ENCODE measurements around the gene COL4A1.

The COL4A1 gene

DNA sequence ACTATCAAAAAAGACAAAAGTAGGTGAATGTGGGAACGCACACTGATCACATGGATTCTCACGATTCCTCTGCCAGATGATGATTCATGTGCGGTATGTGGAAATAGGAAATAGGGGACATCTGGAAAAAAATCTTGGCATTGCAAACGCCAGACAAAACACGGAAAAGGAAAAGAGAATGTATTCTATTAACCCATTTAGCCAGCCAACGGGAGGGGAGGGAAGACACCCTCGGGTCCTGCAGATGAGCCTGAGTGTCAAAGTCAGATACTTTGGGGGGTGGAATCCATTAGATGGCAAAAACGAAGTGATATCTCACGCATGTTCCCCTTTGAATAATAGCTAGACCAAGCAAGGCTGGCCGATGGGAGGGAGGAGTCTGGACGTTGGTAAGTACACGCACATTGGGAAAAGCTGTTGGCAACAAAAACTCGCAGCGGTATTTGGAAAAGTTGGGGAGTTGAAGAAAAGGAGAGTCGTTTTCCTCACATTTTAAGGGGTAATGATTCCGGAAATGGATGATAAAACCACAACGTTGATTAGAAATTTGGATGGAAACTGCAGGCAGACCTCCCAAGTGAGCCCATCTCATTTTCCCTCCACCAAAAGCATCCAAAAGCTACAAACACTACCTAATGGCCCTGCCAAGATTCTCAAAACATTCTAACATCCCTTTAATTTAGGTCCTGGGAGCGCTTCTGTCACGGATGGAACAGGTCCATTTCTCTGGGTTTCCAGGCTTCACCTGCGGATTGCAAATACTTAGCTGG is 73.6 kb downstream of the COL4A1 start:
- no peak for DNase-seq

DNA sequence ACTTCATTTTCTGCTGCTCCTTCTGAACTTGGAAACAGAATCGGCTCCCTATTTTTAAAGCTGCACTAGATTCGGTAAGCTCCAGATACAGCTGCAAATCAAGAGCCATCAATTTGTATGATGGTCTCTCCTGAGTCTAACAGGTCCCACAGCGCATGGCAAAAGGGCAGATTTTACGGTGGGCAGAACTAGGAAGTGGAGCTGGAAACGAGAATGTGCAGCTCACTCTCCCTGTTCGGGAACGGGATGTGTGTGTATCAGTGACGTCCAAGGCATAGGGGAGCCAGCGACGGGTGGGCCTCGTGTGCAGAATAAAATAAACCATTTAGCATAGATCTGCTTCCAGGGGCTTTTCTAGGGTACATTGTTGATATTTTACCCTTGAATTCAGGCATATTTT is 74.2 kb downstream of the COL4A1 start:
- DNase-seq: no peak

DNA sequence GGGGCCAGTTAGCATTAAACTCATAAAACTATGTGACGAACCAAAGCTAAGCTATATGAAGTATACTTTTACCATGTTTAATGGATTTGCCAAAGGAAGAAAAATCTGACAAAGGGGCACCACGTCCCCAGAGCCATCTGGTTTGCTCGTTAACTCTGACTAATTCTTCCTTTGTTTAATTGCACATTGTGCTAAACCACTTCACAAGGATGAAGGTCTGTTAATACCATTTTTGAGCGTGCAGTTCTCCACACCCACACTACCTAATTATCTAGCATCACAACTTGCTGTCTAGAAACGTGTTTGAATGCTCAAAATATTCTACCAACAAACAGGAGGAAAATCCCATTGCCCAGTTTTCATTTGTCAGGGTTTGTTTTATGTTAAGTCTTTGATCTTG is 74.8 kb downstream of the COL4A1 start:
- no peak for DNase-seq

DNA sequence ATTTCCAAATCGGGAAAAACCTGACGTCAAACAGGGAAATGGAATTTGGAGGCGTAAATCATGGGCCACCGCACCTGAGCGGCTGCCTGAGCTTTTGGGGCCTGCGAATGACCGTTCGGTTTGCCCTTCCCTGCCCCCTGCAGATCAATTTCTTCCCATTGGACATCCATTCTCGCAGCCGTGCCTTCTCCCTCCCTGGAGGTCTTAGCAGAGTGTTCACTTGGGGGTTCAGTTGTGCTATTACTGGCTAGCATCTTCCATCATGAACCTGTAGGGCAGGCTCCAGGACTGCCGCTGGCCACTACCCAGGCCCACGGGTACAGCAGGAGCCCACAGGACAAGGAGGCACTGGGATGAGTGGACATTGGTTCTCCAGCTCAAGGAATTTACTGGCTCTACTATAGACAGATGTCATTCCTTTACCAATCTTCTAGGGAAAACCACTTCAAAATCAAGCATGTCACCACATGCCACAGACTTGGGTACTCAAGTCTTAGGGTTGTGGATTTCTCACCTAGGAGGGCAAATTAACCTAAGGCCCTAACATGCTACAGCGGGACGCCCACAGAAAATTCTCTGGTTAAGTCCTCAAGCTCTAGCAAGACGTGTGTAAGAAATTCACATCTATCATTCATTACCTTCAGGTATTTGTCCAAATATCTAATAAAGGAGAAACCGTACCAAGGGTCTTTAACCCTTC is 75.5 kb downstream of the COL4A1 start:
- DNase-seq: no peak

DNA sequence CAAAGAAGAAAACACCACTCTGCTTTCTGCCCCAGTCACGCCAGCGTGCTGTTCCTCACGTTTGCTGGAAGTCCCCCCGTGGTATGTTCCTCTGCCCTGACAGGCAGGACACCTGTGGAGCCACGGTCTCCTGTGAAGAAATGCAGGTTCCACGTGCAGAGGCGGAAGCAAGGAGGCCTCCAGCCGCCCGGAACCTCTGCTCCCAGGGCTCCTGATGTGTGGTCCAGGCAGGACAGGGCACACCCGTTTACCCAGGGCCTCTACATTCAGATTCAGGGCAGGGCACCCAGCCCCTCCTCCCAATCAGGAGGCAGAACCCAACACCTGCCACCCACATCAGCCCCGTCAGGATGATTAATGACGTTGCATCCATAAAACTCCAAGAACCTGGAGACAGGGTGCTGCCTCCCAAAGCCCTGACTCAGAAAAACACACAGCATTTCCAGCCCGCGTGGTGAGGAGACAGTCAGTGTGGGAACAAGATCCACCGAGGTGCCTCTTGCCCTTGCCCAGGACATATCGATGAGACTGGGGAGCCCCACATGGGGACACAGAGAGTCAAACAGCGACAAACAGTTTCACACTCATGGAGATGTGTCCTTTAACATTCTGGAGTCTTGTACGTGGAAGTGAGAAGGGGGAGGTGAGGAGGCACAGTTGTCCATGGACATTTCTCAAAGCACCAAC is 76.2 kb downstream of the COL4A1 start:
- DNase-seq: no peak

- no peak for DNase-seq
Observed at GRCh38 chr13:110229905-110230563, 76.9 kb downstream of the COL4A1 start.

DNA sequence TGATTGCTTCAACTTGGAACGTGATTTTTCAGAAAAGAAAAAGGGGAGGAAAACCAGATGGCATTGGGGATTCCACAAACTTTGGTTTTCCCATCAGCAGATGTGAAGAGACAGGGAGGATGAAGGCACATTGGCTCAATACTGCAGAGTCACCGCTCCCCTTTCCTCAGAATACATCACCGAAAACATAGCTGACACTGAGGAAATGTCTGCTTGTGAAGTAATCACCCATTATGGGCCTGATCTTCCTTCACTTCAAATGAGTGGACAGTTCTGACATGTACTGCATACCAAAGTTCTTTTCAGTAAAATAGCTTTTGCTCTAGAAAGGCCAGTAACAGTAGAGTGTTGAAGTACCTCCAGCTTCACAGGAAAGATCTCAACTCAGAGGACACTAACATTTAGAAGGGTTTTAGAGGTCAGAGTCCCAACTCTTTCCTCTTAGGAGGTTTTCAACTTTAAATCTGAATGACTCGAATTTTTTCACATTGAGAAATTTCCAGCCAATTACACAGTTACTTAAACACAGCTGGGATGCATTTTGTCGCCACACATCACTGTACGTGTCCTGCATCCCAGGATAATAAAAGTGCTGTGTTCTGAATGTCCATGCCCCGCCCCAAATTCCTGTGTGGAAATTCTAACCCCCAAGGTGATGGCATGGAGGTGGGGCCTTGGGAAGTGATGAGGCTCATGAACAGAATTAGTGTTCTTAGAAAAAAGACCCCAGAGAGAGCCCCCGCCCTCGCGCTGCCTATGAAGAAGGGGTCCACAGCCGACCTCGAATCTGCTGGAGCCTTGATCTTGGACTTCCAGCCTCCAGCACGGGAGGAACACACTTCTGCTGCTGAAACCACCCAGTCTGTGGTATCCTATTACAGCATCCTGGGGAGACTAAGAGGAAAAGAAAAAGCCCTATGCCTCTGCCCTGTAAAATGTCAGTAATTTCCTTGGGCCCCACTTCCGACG is 77.7 kb downstream of the COL4A1 start:
- no peak for DNase-seq

DNA sequence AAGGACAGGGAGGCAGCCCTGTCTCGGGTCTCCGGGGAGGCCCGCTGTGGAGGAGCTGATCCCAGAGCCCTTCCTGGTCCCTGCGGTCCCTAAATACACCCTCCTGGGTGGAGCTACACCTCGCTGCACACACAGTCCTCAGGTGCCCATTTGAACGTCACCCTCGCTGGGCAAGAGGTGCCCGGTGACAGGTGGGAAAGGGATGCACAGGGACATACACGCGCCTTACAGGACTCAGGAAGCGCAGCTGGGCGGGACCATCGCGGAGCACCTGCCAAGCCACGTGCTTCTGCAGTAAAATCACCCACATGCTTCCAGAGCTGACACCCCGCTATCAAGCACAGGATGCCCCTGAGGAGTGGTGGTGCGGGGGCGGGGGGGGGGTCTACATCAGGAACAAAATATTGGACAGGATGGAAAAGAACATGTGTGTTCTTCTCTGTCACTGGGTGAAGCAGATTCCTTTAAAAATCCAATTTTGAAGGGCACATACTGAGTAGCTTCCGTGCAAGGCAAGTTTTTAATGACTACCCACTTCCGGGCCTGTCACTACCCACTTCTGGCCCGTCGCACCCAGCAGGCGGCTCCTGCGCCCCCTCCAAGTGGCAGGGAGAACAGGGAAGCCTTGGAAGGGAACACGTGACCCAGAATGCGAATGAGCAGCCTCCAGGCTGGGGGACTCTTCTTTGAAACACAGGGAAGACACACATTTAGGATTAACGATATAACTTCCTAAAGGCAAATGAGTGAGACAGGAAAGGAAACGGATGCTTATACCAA is 78.9 kb downstream of the COL4A1 start:
- no peak for DNase-seq

- no peak for DNase-seq
Observed at GRCh38 chr13:110227416-110227815, 79.5 kb downstream of the COL4A1 start.

- no peak for DNase-seq
Observed at GRCh38 chr13:110225609-110226574, 81.1 kb downstream of the COL4A1 start.

DNA sequence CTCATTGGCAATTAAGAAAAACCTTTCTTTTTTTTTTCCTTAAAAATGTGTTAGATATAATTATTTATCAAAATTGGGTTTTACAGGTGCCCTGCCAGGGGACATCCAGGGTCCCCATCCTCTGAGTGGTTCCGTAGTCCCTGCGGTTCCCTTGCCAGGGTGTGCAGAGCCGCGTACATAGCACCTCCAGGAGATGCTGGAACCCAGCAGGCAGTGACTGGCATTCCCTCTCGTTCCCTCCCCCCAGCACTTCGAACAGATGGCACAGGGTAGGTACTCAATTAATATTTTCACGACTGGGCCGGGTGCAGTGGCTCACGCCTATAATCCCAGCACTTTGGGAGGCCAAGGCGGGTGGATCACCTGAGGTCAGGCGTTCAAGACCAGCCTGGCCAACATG is 82.0 kb downstream of the COL4A1 start:
- DNase-seq: no peak

DNA sequence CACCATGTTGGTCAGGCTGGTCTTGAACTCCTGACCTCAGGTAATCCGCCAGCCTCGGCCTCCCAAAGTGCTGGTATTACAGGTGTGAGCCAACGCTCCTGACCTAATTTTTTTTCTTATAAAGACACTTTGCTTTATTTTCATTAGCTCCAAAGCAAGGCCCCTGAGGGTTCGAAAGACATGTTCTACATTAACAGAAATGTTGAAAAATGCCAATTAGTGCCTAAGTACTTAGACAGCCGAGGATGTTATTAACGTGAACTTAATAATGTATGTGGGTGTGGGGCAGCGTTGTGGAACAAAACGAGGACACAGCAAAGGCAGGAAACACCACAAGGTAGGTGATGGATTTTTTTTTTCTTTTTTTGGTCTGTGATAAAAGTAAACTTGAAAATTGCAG is 82.4 kb downstream of the COL4A1 start:
- DNase-seq: no peak

DNA sequence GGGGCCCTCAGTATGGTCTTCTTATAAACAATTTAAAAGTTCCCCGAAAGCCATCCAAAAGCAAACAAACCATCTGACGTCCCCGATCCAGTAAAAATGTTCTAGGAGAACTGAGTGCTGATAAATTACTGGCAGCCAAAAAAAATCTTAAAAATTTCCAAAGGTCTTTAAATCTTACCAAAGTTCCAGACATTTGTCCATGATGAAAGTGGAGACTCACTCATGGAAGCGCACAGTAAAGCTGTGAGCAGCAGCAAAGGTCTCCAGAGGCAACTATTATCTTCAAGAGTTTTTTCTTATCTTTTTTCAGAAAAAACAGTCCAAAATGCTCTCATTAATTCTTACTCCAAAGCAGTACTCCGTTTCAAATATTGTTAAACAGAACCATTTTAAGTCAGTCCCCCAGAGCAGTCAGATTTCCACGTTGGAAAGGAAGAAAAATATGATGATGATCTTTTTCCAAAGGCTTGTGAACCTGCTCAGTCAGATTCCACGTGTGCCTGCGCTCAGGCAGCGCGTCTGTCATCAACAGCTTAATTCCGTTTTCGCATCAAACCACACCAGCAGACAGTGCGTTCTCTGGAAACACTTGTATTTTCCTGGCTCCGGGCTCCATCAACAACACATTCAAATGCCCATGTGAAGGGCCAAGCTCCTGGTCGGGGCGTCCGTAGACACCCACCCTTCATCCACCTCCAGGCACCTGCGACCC is 85.4 kb downstream of the COL4A1 start:
- DNase-seq: no peak

DNA sequence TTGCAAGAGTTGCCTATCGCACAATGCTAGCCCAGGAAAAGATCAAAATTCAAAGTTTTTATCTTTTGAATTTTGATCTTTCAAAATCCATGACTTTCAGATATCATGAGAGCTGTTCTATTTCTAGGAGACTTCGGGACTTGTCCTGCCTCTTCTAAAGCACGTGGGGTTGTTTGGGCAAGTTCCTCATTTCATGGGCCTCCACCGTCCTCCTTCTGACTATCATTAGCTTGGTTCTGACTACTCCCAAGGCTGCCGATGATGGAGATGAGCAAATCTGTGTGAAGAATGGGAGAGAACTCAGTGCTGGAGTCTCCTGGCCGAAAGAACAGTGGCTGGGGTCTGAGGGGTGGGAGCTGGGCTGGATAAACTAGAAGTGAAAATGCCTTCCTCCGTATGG is 86.5 kb downstream of the COL4A1 start:
- DNase-seq: peak; percentile 58

DNA sequence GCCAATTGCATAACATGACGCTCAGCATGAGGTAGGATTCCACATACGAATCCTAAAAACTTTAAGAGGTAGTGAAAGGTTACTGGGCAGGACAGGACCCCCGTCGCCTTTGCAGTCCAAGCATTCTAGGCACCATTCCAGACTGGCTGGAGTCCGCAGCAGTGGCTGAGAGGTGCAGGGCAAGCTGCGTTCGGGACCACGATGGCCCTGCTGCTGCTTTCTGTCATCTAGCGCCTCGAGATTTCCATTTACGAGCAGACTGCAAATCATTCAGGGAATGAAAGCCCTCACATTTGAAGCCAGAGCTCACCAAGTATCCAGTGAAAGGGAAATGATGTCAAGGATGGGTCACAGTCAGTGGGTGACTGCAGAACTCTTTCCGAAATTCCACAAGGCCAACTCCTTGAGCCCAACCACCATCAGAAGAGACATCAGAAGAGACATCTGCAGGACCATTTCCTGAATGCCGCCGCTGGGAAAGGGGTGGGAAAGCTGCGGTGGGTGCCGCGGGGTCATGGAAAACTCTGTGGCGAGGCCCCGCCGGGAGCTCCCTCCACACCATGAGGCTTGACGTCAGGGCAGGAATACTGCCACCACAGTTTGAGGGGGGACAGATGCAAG is 88.3 kb downstream of the COL4A1 start:
- no peak for DNase-seq

DNA sequence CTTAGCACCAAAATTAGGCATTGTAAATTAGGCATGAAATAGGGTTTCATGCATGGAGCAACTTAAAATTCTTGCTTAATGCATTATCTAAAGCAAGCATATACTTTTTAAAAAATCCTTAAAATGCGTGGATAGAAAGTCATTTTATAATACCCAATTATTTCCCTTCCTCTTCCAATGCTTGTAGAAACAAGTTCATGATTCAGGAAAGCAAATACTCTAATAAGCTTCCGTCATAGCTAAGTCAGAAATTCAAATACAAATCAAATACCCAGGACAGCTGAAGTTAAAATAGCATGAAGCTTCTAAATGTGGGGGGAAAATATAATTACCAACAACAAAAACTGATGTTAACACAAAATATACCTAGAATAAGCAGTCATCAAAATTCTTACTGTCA is 89.1 kb downstream of the COL4A1 start:
- DNase-seq: no peak

DNA sequence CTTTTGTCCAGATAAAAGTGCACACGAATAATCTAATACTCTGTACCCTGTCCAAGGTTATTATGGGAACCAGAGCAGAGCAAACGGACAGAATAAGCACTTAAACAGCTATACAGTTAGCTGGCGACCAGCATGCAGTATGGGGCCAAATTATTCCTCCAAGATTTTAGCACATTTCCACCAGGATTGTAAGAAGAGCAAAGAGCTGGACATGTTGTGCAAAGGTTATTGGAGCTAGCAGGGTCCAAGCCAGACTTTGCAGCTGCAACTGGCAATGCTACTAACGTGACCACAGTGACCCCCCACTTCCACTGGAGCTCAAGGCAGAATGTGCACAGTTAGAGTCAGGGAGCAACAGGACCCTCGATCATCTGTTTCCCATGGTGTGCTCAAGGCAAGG is 89.9 kb downstream of the COL4A1 start:
- DNase-seq: no peak

DNA sequence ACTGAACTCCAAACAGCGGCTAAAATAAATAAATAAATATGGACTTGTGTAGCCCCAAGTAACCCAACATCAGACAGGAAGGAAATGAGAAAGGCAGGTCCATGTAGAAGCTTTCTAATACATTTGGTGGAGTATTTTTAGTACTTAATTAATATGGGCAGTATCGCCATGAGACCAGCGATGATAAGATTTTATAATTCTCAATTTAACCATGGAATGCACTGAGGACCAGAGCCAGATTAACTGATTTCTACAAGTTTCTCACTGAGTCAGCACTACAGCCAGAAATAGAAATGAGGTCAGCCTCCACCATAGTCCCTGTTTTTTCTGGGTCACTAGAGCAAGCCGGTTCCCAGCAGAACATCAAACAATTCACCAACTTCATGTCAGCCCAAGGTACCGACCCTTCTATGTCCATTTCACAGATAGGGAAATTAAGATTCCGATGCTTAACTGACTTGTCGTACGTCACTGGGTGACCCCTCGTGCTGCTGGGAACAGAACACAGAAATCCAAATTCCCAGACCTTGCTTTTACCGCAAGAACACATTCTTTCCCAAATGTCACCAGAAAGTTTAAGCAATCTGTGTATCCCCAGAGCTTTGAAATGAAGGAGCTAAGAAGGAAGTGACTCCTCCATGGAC is 90.4 kb downstream of the COL4A1 start:
- no peak for DNase-seq

GRCh38 chr13:110216006-110216397 is 91.0 kb downstream of the COL4A1 start:
- no peak for DNase-seq

Measured in inflammatory macrophage treated with lipopolysaccharide for 4 hours (primary cell).